H1 (cell line): ENCODE measurements around the gene BEST2. TPM values are rescaled to one million over a fixed set of nuclear protein-coding genes. Genes with fewer than 3 reads are reported as not detected.

Experiments
- CBX8 ChIP-seq: fragments of 300-800, 300-1000 bp; sonication (generic); IDR thresholded peaks from 2 replicates; pipeline ENCODE4 v1.7.1; 2016; ENCODE audit warnings: low read depth, low read length, borderline replicate concordance
- CHD7 ChIP-seq: fragments of 300-600 bp; sonication (generic); IDR thresholded peaks from 2 replicates; pipeline ENCODE4 v1.7.1; 2012; ENCODE audit warnings: low read length, moderate library complexity, mild to moderate bottlenecking, inconsistent platforms; ENCODE audit not compliant: insufficient replicate concordance
- GABPA ChIP-seq: IDR thresholded peaks from 2 replicates; pipeline ENCODE4 v1.6.1; 2011; ENCODE audit warnings: mild to moderate bottlenecking, low read length, moderate library complexity, borderline replicate concordance; ENCODE audit not compliant: insufficient read depth
- HDAC2 ChIP-seq, 2 experiments: fragments of 300-600 bp in 1 of 2; sonication (generic) in 1 of 2; IDR thresholded peaks; 2 replicates each; pipeline ENCODE4 v1.6.1; 2011 to 2012; ENCODE audit warnings: low read depth in 2 of 2, low read length in 2 of 2, mild to moderate bottlenecking in 2 of 2, moderate library complexity in 2 of 2, borderline replicate concordance in 1 of 2, inconsistent platforms in 1 of 2
- HDAC6 ChIP-seq: IDR thresholded peaks from one replicate; pipeline ENCODE4 v1.7.1; 2012; ENCODE audit warnings: low read depth, mild to moderate bottlenecking, inconsistent platforms, low read length, moderate library complexity
- JUND ChIP-seq: IDR thresholded peaks from 2 replicates; pipeline ENCODE4 v1.6.1; 2011; ENCODE audit warnings: mild to moderate bottlenecking, improper control_type of control experiment, low read length
- NRF1 ChIP-seq: IDR thresholded peaks from 2 replicates; pipeline ENCODE4 v1.6.1; 2011; ENCODE audit warnings: mild to moderate bottlenecking, low read depth, low read length, improper control_type of control experiment
- PHF8 ChIP-seq: fragments of 200-600 bp; sonication (generic); conservative IDR thresholded peaks from 2 replicates; pipeline ENCODE4 v1.7.1; 2012; ENCODE audit warnings: low read depth, mild to moderate bottlenecking, inconsistent platforms, low read length, moderate library complexity
- SIRT6 ChIP-seq: IDR thresholded peaks from one replicate; pipeline ENCODE4 v1.7.1; 2012; ENCODE audit warnings: low read length, inconsistent platforms
- SP1 ChIP-seq: IDR thresholded peaks from 2 replicates; pipeline ENCODE4 v1.6.1; 2011; ENCODE audit warnings: low read depth, low read length
- SP2 ChIP-seq: IDR thresholded peaks from 2 replicates; pipeline ENCODE4 v1.6.1; 2012; ENCODE audit warnings: mild to moderate bottlenecking, low read length, inconsistent platforms
- TAF7 ChIP-seq: optimal IDR thresholded peaks from 2 replicates; pipeline ENCODE3; 2011; ENCODE audit warnings: low read depth, mild to moderate bottlenecking, inconsistent platforms, low read length, moderate library complexity, borderline replicate concordance
- polyA plus RNA-seq, 7 experiments: library from polyadenylated mRNA; depleted of rRNA in 3 of 7; stranded (reverse) in 5 of 7; unstranded in 2 of 7; fragments of >200 nt in 5 of 7; fragments of 200-250 nt in 2 of 7; gene quantifications; 1 replicate in 5 of 7; 2 replicates in 1 of 7; 4 replicates in 1 of 7; pipeline versions ENCODE4 v1.2.1 to v1.2.3, GENCODE V29; 2011 to 2013; ENCODE audit warnings: missing spikeins in 2 of 7, mixed read lengths in 2 of 7
- total RNA-seq: library from RNA; stranded (reverse); fragmentation: NEBNext Ultra II Directional; extraction: Animal tissue kit (Norgen Biotek cat#: 25700); gene quantifications from 2 replicates; pipeline ENCODE4 v1.2.1, GENCODE V29; 2021

Gene BEST2
- total and polyA plus RNA-seq, 2 of the 8 experiments (the other 6 are each of a cell fraction or from before 2014, with no cell fraction given) = 4.6 to 7.3 TPM

- TF ChIP-seq CHD7 (no peak), PHF8 (no peak), CBX8 (no peak), NRF1 (no peak), HDAC6 (no peak), TAF7 (no peak), SIRT6 (no peak), JUND (no peak), SP1 (no peak), HDAC2 (IDR thresholded peaks at IDR 0.05; ENCODE audit: borderline replicate concordance in 1 of 2, low read depth in 2 of 2, low read length in 2 of 2) (no peak), SP2 (no peak), GABPA (no peak)
- TF ChIP-seq, all 59 proteins: peak for 0
Observed at GRCh38 chr19:12772323-12772722, 20.7 kb downstream of the BEST2 start (continued).
